ENCODE results near the gene DAB2IP.

Gene DAB2IP

DNA sequence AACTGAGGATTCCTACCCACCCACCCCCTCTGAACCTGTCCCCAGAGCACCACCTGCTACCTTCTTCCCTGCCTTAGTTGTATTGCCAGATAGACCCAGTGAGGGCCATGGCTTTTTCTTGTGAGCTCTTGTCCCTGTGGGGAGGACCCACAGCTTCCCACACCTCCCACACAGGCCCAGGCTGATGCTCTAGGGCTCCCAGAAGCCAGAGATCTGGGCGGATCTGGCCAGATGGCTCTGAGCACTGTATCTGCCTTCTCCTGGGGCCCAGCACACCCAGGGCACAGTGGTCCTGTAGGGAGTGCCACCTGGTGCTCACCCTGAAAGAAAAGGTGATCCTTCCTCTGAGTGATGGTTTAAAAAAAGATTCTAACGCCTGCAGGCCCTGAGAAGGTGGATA, 131.7 kb downstream of the DAB2IP start:
- no peak overlapping the region for H3K27ac ChIP-seq
- no peak for TF ChIP-seq ZFX (IDR thresholded peaks at IDR 0.05)
- TF ChIP-seq, protein P1, sequence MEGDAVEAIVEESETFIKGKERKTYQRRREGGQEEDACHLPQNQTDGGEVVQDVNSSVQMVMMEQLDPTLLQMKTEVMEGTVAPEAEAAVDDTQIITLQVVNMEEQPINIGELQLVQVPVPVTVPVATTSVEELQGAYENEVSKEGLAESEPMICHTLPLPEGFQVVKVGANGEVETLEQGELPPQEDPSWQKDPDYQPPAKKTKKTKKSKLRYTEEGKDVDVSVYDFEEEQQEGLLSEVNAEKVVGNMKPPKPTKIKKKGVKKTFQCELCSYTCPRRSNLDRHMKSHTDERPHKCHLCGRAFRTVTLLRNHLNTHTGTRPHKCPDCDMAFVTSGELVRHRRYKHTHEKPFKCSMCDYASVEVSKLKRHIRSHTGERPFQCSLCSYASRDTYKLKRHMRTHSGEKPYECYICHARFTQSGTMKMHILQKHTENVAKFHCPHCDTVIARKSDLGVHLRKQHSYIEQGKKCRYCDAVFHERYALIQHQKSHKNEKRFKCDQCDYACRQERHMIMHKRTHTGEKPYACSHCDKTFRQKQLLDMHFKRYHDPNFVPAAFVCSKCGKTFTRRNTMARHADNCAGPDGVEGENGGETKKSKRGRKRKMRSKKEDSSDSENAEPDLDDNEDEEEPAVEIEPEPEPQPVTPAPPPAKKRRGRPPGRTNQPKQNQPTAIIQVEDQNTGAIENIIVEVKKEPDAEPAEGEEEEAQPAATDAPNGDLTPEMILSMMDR (conservative IDR thresholded peaks at IDR 0.05), result no peak

DNA sequence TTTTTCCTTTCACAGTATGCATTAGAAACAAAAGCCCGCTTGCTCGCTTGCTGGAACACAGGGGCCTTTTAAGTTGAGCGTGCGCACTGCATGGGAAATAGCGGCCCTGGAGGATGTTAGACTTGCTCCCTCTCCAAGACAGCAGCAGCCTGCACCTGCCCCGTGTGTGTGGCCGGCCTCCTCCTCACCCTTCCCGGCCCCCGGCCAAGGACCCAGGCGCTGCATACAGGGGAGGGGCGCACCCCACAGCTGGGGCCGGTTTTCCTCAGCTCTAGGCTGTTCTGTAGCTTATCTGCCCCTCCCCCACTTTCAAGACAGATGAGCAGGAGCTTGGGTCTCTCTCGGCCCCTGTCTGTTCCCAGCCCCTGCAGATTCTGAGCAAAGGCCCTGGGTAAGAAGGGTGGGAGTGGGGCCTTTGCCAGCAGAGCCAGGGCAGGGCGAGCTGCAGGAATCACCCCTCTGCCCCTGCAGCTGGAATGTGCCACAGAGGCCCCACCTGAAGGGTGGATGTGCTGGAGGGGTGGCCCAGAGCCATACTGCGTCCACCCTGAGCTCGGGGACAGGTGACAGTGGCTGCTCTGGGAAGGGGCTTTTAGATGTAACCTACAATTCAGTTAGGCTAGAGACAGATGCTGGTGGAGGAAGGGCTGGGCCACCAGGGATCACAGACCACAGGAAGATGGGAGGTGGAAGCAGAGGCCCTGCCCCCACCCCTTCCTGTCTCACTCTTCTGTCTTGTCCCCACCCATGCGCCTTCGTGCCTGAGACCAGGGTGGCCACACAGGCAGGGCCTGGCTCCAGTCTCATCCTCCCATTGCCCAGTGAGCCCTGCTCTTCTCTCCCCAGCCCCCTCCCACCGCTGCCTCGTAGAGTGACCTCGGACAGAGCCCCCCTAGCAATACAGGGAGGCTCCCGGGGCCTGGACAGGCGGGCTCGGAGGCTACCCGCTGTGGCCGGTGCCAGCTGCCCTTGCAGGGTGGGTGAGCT, 132.4 kb downstream of the DAB2IP start:
- no peak for TF ChIP-seq ZFX (IDR thresholded peaks at IDR 0.05)
- TF ChIP-seq, protein P1 (conservative IDR thresholded peaks at IDR 0.05), result no peak
- no peak overlapping the region for H3K27ac ChIP-seq

DNA sequence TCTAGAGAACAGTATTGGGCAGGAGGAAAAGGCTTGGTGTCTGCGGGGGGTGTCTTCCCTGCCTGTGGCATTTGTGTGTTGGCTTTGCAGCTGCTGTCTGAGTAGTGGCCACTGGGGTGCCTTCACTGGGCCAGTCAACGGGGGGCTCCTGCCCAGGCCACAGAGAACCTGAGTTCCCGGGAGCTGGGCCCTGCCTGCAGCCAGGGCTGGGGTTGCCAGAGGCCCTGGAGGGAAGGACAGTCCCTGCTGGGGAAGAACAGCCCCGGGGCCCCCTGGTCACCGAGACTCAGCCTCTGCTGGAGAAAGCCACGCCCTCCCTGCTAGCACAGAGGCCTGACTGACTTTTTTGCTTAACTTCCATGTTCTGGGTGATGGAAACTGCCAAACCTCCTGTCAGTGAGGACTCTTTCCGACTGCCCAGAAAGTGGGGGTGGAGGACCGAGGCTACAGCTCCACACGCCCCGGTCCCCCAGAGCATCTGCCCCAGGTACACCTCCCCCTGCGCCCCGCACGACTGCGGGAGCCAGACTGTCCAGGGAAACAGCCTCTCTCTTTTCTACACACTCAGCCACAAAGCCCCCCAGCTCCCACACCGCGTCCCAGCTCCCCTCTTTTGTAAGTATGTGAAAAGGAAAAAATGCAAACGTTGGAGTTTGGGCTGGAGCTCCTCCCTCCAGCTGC, 133.4 kb downstream of the DAB2IP start:
- no peak overlapping the region for H3K27ac ChIP-seq
- TF ChIP-seq, protein P1 (conservative IDR thresholded peaks at IDR 0.05), result no peak
- TF ChIP-seq ZFX (IDR thresholded peaks at IDR 0.05), result no peak

DNA sequence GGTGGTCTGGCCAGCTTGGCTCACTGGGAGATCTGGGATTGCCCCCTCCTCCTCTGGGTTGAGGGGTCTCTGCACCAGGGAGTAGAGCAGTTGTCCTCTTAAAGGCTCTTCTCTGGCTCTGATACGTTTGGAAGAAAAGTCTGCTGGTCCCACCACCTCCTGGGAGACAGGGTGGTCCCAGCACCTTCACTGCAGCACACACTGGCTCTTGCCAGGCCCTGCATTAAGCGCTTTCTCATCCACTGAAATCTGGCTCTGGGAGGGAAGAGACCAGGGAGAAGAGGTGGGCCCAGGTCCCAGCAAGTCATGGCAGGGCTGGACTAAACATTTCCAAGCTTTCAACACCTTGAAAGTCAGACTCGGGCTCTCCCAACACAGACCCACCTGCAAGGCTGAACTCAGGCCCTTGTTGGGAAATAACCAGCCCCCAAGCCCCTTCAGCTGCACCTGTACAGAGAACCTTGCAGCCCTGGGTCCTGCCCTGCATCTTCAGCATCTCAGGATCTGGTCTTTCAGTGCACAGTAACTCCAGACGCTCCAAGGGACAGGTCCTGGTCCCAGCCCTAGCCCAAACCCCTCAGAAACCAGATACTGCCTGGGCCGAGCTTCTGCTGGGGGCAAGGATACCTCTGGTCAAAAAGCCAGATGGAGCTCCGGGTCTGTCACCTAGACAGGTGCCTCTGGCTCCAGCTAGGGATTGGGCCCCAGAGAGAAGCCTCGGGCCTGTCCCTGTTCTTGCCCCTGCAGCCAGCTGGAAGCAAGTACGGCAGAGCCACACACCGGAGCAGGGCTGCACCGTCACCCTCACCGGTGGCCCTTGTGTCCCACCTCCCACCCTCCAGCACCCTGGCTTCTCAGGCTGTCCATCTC, 134.5 kb downstream of the DAB2IP start:
- no peak overlapping the region for H3K27ac ChIP-seq
- TF ChIP-seq, protein P1 (conservative IDR thresholded peaks at IDR 0.05), result no peak
- TF ChIP-seq ZFX (IDR thresholded peaks at IDR 0.05), result no peak

DNA sequence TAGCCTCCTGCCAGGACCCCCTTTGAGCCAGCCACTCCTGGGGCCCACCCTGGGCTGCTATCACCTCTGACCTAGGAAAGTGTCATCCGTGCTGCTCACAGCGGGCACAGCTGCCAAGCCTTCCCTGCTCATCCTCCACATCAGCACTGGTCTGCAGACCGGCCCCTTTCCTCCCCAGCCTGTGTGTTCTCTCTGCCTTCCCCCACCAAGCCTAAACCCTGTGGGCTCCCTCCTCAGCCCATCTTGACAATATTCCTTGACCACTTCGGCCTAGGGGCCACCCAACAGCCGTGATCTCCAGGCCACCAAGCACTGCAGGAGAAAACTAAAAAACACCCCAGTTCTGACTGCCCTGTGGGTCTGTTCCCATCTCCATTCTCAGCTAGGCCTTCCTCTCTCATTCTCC, 135.1 kb downstream of the DAB2IP start:
- TF ChIP-seq ZFX (IDR thresholded peaks at IDR 0.05), result no peak
- TF ChIP-seq, protein P1 (conservative IDR thresholded peaks at IDR 0.05), result no peak
- H3K27ac ChIP-seq, result no peak overlapping the region

DNA sequence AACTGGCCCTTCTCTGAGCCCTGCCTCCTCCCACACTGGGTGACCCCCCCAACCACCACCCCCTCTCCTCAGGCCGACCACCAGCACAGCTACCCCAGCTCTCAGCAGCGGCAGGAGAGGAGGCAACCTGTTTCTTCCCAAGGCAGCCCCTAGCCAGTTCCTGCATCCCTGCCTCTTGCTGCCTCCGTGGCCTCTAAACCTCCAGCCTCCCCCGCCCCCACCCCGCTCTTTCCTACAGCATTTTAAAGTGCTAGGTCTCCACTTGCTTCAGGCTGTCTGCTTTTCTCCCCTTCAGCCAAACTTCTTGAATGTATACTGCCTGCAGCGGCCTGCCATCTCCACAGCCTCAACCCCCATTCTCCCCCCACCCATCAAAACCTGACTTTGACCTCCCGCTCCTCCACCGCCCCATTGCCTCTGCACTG, 135.6 kb downstream of the DAB2IP start:
- TF ChIP-seq, protein P1 (conservative IDR thresholded peaks at IDR 0.05), result no peak
- TF ChIP-seq ZFX (IDR thresholded peaks at IDR 0.05), result no peak
- no peak overlapping the region for H3K27ac ChIP-seq
